HepG2 (cell line): ENCODE data around the gene UBAP1. TPM values are rescaled to one million over a fixed set of nuclear protein-coding genes. Genes with fewer than 3 reads are reported as not detected.

Experiments used
- ATAC-seq: fragments of 200-7000 bp; cut with Tn5 transposase; 3 replicates; pipeline ENCODE4 v1.9.1; 2020; ENCODE audit warnings: mild to moderate bottlenecking, moderate library complexity
- BruUV-seq: library from RNA; stranded (reverse); fragments of 400-500 nt; replicated peaks from 2 replicates; lab custom pipeline; 2021; lab: Mats Ljungman, UMichigan
- CTCF ChIA-PET: fragments of 300-600 bp; formaldehyde crosslinking; extraction: SDS; loops from one replicate; lab custom pipeline; 2021; ENCODE audit warnings: low total read pairs, inconsistent platforms, low intra/inter-chr PET ratio; lab: Yijun Ruan, JAX
- POLR2A ChIA-PET: fragments of 350-600 bp; sonication (Branson Sonifier 250); formaldehyde crosslinking; loops from one replicate; lab custom pipeline; 2020; ENCODE audit warnings: antibody characterized with exemption, inconsistent platforms; lab: Yijun Ruan, JAX
- DNase-seq: peaks from one replicate; pipeline ENCODE4 v3.0.0-alpha.2; 2015; ENCODE audit warnings: low spot score
- FAIRE-seq: peaks from 3 replicates; lab custom pipeline; 2011; peaks lifted over from hg19 to GRCh38; lab: Jason Lieb, UNC
- H2AFZ ChIP-seq: one replicate; pipeline ENCODE4 v1.6.1; 2011; ENCODE audit warnings: low read length, inconsistent platforms
- H3K27ac ChIP-seq: fragments of 300-600 bp; 3 replicates; pipeline ENCODE4 v1.8.0; 2011; ENCODE audit warnings: mixed run types, mild to moderate bottlenecking, mixed read lengths, low read length, inconsistent platforms; ENCODE audit not compliant: insufficient read depth; ENCODE audit errors: extremely low read length
- H3K27me3 ChIP-seq, 2 experiments: fragments of 200-600 bp in 1 of 2; 2 replicates in 1 of 2; 3 replicates in 1 of 2; pipeline versions ENCODE4 v1.6.0 to v1.8.0; 2011; ENCODE audit warnings: low read length in 2 of 2, mild to moderate bottlenecking in 2 of 2, moderate library complexity in 2 of 2, inconsistent platforms in 1 of 2; ENCODE audit not compliant: insufficient read depth in 2 of 2, control insufficient read depth in 1 of 2
- H3K36me3 ChIP-seq, 2 experiments: fragments of 200-600 bp in 1 of 2; replicated peaks in 1 of 2; 2 replicates in 1 of 2; 3 replicates in 1 of 2; pipeline versions ENCODE4 v1.5.1 to v1.8.0; 2011; ENCODE audit warnings: low read length in 2 of 2, inconsistent platforms in 1 of 2; ENCODE audit not compliant: insufficient read depth in 2 of 2, control insufficient read depth in 1 of 2
- H3K4me1 ChIP-seq: 2 replicates; pipeline ENCODE4 v1.5.1; 2012; ENCODE audit warnings: low read length, inconsistent platforms; ENCODE audit not compliant: insufficient read depth
- H3K4me2 ChIP-seq: 2 replicates; pipeline ENCODE4 v1.6.0; 2011; ENCODE audit warnings: low read depth, low read length, inconsistent platforms
- H3K4me3 ChIP-seq, 3 experiments: fragments of 200-600 bp in 1 of 3; sonication (generic), shearing (Covaris generic) in 1 of 3; replicated peaks in 1 of 3; 2 replicates each; pipeline ENCODE4 v1.5.1; 2011 to 2016; ENCODE audit warnings: low read length in 3 of 3, inconsistent platforms in 2 of 3, low read depth in 2 of 3, mild to moderate bottlenecking in 2 of 3, control low read depth in 1 of 3, mixed read lengths in 1 of 3; ENCODE audit not compliant: insufficient read depth in 1 of 3
- H3K79me2 ChIP-seq: one replicate; pipeline ENCODE4 v1.6.1; 2011; ENCODE audit warnings: low read length, inconsistent platforms; ENCODE audit not compliant: insufficient read depth
- H3K9ac ChIP-seq: 2 replicates; pipeline ENCODE4 v1.6.0; 2011; ENCODE audit warnings: mild to moderate bottlenecking, low read depth, low read length, inconsistent platforms; ENCODE audit not compliant: insufficient read depth
- H3K9me3 ChIP-seq: 2 replicates; pipeline ENCODE4 v1.5.1; 2012; ENCODE audit warnings: mild to moderate bottlenecking, low read length
- H4K20me1 ChIP-seq: 2 replicates; pipeline ENCODE4 v1.6.0; 2011; ENCODE audit warnings: inconsistent platforms, mild to moderate bottlenecking, low read length, moderate library complexity; ENCODE audit not compliant: insufficient read depth
- AHDC1 ChIP-seq: sonication (generic); formaldehyde crosslinking; IDR thresholded peaks from 2 replicates; pipeline ENCODE4 v1.5.1; 2020; ENCODE audit warnings: mild to moderate bottlenecking, missing genetic modification reagents, borderline replicate concordance
- TFAP4 ChIP-seq: sonication (generic); IDR thresholded peaks from 2 replicates; pipeline ENCODE4 v1.6.1; 2016; ENCODE audit warnings: low read depth, borderline replicate concordance
- THAP11 ChIP-seq: IDR thresholded peaks from 2 replicates; pipeline ENCODE4 v1.6.1; 2016; ENCODE audit warnings: missing biosample characterization, missing genetic modification reagents
- ZNF580 ChIP-seq: IDR thresholded peaks from 2 replicates; pipeline ENCODE4 v1.6.1; 2016; ENCODE audit warnings: low read depth, borderline replicate concordance
- WGBS: methylation state at CpG from one replicate; pipeline ENCODE4 v1.1.6; 2017; ENCODE audit warnings: low lambda C conversion rate; 5-methylcytosine and 5-hydroxymethylcytosine counted together
- in situ Hi-C: cut with HindIII; loops from 2 replicates; pipeline ENCODE4 v1.10.0; 2017; ENCODE audit warnings: low pct_unique_long_range_greater_than_20kb; ENCODE audit not compliant: extremely low pct_ligation_motif_present
- intact Hi-C: fragments of 100-400 bp; cut with micrococcal nuclease; formaldehyde crosslinking; loops from one replicate; pipeline ENCODE4 v1.10.0; 2022; ENCODE audit not compliant: unreplicated experiment
- polyA plus RNA-seq, 8 experiments: library from polyadenylated mRNA; depleted of rRNA in 3 of 8; stranded (reverse) in 7 of 8; unstranded in 1 of 8; fragments of >200 nt; fragmentation: Illumina TruSeq in 4 of 8; extraction: Trizol in 4 of 8; gene quantifications; 2 replicates each; pipeline versions ENCODE4 v1.2.1 to v1.2.3, GENCODE V29; 2011 to 2016; ENCODE audit warnings: low read depth in 4 of 8, missing spikeins in 1 of 8, mixed read lengths in 1 of 8; ENCODE audit not compliant: insufficient read depth in 1 of 8
- total RNA-seq, 5 experiments: library from RNA; depleted of rRNA; stranded (reverse); fragments of >200 nt; fragmentation: Illumina TruSeq; extraction: Trizol; gene quantifications; 2 replicates each; pipeline ENCODE4 v1.2.3, GENCODE V29; 2016; ENCODE audit warnings: low read depth in 1 of 5

UBAP1 gene
- total and polyA plus RNA-seq, 2 of the 13 experiments (the other 11 are each of a cell fraction or from before 2014, with no cell fraction given) = 19.5 to 40.5 TPM

- TF ChIP-seq ZNF580 (CRISPR knock-in tag) = no peak
- TF ChIP-seq, all 625 proteins: peak for 0
These were observed 8.4 kb upstream of the UBAP1 start (continued) for GRCh38 chr9:34170237-34170991.

- Histone ChIP-seq H3K79me2 (no peaks in the 10 kb centered on the region), H3K9me3 (no peaks in the 10 kb centered on the region), H4K20me1 (no peaks in the 10 kb centered on the region), H2AFZ (no peak overlapping the region), H3K9ac (no peak overlapping the region), H3K4me2 (no peak overlapping the region), H3K36me3 (no peaks in the 10 kb centered on the region), H3K27ac (no peak overlapping the region), H3K4me1 (peaks cover 24% of the 10 kb centered on the region), H3K27me3 (no peaks in the 10 kb centered on the region), H3K4me3 (no peak overlapping the region)
- FAIRE-seq (no peak), DNase-seq (no peak), ATAC-seq (no peak)
- intact Hi-C loops (no loop called here), in situ Hi-C loops (no loop called here)
- POLR2A ChIA-PET = no interaction called here
- WGBS = 81% methylated on average over 15 of the region's 15 CpGs
- no peak for TF ChIP-seq TFAP4
- 0 out of 2 replicates have a peak, but pooled peaks have one; percentile 16 for TF ChIP-seq THAP11
- TF ChIP-seq AHDC1 (CRISPR knock-in tag) = no peak
- CTCF ChIA-PET = no interaction called here
- BruUV-seq = no TSS peak
These were observed 6.9 kb upstream of the UBAP1 start for GRCh38 chr9:34171753-34172535.
